ENCODE results near the gene RUNDC3A. TPM values are rescaled to one million over a fixed set of nuclear protein-coding genes. Genes with fewer than 3 reads are reported as not detected.

RUNDC3A gene
- total RNA-seq, 1 donor from 2014 or later: 2.0 TPM

DNA sequence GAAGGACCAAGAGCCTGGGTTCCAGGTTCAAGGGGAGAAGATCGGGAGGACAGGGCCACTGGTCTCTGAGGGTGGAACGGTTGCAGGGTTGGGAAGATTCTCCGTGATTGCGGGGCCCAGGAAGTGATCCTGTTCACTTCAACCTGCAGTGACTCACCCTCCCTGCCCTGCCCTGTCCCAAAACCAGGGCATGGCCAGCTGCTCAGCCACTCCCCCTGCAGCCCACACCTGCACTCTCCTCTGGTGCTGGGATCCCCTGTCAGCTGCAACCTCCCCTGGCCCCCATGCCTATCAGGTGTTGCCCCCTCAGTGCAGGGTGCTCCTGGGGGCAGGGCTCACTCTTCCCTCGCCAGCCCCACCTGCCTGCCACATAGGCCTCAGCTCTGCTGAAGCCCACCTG, 1.1 kb downstream of the RUNDC3A start:
- Mint-ChIP-seq H3K27ac (ENCODE audit: unreplicated experiment) (no peak overlapping the region), H3K4me1 (ENCODE audit: low read depth, unreplicated experiment) (peaks cover 4% of the 10 kb centered on the region), H3K27me3 (ENCODE audit: low read depth, unreplicated experiment) (peaks cover 30% of the 10 kb centered on the region), H3K9me3 (ENCODE audit: unreplicated experiment) (no peaks in the 10 kb centered on the region), H3K36me3 (ENCODE audit: low read depth, unreplicated experiment) (peaks cover 2% of the 10 kb centered on the region), H3K4me3 (ENCODE audit: unreplicated experiment) (peak overlapping the region; percentile 75)
- Histone ChIP-seq H3K27me3 (ENCODE audit: insufficient read depth, low read length) (peaks cover 24% of the 10 kb centered on the region), H3K4me3 (ENCODE audit: insufficient read depth, low read depth, low read length) (no peak overlapping the region), H3K36me3 (ENCODE audit: insufficient read depth, low read length) (no peaks in the 10 kb centered on the region), H4K20me1 (ENCODE audit: insufficient read depth, low read length) (no peaks in the 10 kb centered on the region), H3K4me2 (ENCODE audit: low read length) (no peak overlapping the region), H2AFZ (ENCODE audit: low read depth, low read length) (no peak overlapping the region), H3K9ac (ENCODE audit: low read length) (no peak overlapping the region), H3K27ac (ENCODE audit: low read depth, low read length) (no peak overlapping the region), H3K4me1 (ENCODE audit: insufficient read depth, low read length) (peaks cover 3% of the 10 kb centered on the region), H3K9me3 (ENCODE audit: insufficient read depth, low read depth, low read length) (no peaks in the 10 kb centered on the region), H3K79me2 (ENCODE audit: insufficient read depth, low read length) (no peaks in the 10 kb centered on the region)
- TF ChIP-seq, protein P1, sequence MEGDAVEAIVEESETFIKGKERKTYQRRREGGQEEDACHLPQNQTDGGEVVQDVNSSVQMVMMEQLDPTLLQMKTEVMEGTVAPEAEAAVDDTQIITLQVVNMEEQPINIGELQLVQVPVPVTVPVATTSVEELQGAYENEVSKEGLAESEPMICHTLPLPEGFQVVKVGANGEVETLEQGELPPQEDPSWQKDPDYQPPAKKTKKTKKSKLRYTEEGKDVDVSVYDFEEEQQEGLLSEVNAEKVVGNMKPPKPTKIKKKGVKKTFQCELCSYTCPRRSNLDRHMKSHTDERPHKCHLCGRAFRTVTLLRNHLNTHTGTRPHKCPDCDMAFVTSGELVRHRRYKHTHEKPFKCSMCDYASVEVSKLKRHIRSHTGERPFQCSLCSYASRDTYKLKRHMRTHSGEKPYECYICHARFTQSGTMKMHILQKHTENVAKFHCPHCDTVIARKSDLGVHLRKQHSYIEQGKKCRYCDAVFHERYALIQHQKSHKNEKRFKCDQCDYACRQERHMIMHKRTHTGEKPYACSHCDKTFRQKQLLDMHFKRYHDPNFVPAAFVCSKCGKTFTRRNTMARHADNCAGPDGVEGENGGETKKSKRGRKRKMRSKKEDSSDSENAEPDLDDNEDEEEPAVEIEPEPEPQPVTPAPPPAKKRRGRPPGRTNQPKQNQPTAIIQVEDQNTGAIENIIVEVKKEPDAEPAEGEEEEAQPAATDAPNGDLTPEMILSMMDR (IDR thresholded peaks at IDR 0.05; ENCODE audit: insufficient read depth, low read depth, low read length): no peak
- TF ChIP-seq EZH2 (IDR thresholded peaks at IDR 0.05; ENCODE audit: insufficient read depth, low read length): no peak
- no peak for FAIRE-seq
- no peak for DNase-seq (ENCODE audit: low read depth)

DNA sequence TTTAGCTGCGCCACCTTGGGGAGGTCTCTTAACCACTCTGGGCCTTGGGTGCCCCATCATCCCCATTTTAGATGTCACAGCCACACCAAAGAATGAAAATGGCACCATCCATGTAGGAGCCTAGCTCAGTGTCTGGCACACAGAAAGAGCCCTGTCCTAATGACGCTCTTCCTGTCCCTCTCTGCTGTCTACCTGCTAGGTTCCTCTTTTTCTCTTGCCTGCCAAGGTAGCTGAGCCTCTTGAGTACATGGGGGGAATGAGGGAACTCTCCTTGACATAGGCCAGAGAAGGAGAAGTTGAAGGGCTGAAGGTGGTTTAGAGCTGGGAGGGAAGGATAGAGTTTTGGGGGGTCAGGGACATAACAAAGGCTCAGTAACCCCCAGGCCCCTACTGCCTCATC, 1.8 kb downstream of the RUNDC3A start:
- Histone ChIP-seq H3K4me2 (ENCODE audit: low read length) (no peak overlapping the region), H3K36me3 (ENCODE audit: insufficient read depth, low read length) (no peaks in the 10 kb centered on the region), H3K27me3 (ENCODE audit: insufficient read depth, low read length) (peaks cover 24% of the 10 kb centered on the region), H3K4me3 (ENCODE audit: insufficient read depth, low read depth, low read length) (no peak overlapping the region), H3K4me1 (ENCODE audit: insufficient read depth, low read length) (peaks cover 3% of the 10 kb centered on the region), H2AFZ (ENCODE audit: low read depth, low read length) (no peak overlapping the region), H3K9ac (ENCODE audit: low read length) (no peak overlapping the region), H3K9me3 (ENCODE audit: insufficient read depth, low read depth, low read length) (no peaks in the 10 kb centered on the region), H3K79me2 (ENCODE audit: insufficient read depth, low read length) (no peaks in the 10 kb centered on the region), H4K20me1 (ENCODE audit: insufficient read depth, low read length) (no peaks in the 10 kb centered on the region), H3K27ac (ENCODE audit: low read depth, low read length) (no peak overlapping the region)
- Mint-ChIP-seq H3K4me3 (ENCODE audit: unreplicated experiment) (peak overlapping the region; percentile 62), H3K36me3 (ENCODE audit: low read depth, unreplicated experiment) (peaks cover 2% of the 10 kb centered on the region), H3K9me3 (ENCODE audit: unreplicated experiment) (no peaks in the 10 kb centered on the region), H3K27me3 (ENCODE audit: low read depth, unreplicated experiment) (peaks cover 30% of the 10 kb centered on the region), H3K4me1 (ENCODE audit: low read depth, unreplicated experiment) (peaks cover 4% of the 10 kb centered on the region), H3K27ac (ENCODE audit: unreplicated experiment) (no peak overlapping the region)
- no peak for DNase-seq (ENCODE audit: low read depth)
- FAIRE-seq: no peak
- TF ChIP-seq, protein P1 (IDR thresholded peaks at IDR 0.05; ENCODE audit: insufficient read depth, low read depth, low read length): no peak
- no peak for TF ChIP-seq EZH2 (IDR thresholded peaks at IDR 0.05; ENCODE audit: insufficient read depth, low read length)

DNA sequence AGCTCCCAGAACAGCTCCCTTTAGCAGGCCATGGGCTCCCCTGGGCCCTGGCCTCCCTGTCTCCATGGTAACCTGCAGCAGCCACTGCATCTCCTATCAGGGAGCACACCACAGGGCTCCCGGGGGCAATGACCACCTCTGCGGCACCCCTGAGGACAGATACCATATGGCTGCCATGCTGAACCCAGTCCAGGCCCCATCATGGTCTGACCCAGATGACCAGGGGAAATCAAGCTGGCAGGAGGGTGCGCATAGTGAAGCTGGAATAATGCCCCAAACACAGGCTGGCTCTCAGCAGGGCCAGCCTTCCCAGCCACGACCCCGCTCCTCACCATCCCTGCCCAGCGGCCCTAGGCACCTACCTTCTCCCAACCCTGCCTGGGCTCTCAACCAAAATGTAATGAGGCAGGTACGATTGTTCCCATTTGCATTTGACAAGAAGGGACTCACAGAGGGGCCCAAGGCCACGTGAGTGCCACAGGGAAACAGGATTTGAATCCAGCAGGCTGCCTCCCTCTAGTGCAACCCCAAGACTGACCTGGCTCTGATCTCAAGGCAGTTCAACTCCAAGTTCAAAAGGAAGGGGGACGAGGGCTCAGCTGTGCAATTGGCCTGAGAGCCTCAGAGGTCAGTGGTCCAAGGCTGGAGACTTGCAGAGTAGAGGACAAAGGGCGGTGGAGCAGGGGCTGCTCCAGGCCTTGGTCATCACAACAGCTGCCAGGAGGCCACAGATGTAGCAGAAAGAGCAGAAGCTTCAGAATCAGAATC, 2.4 kb downstream of the RUNDC3A start:
- H3K27me3 ChIP-seq (ENCODE audit: insufficient read depth, low read length): peaks cover 26% of the 10 kb centered on the region

More for the DNA sequence above, 2.4 kb downstream of the RUNDC3A start:
- H3K9ac ChIP-seq (ENCODE audit: low read length): no peak overlapping the region
- H3K79me2 ChIP-seq (ENCODE audit: insufficient read depth, low read length): no peaks in the 10 kb centered on the region
- H3K9me3 ChIP-seq (ENCODE audit: insufficient read depth, low read depth, low read length): no peaks in the 10 kb centered on the region
- H3K4me3 ChIP-seq (ENCODE audit: insufficient read depth, low read depth, low read length): no peak overlapping the region
- DNase-seq (ENCODE audit: low read depth) (no peak), FAIRE-seq (no peak)
- H3K4me2 ChIP-seq (ENCODE audit: low read length): no peak overlapping the region
- H3K36me3 Mint-ChIP-seq (ENCODE audit: low read depth, unreplicated experiment): peaks cover 2% of the 10 kb centered on the region
- H3K27ac Mint-ChIP-seq (ENCODE audit: unreplicated experiment): peak overlapping the region; percentile 27
- H3K4me1 Mint-ChIP-seq (ENCODE audit: low read depth, unreplicated experiment): peaks cover 4% of the 10 kb centered on the region
- H3K36me3 ChIP-seq (ENCODE audit: insufficient read depth, low read length): no peaks in the 10 kb centered on the region
- peaks cover 34% of the 10 kb centered on the region for H3K27me3 Mint-ChIP-seq (ENCODE audit: low read depth, unreplicated experiment)
- no peak overlapping the region for H2AFZ ChIP-seq (ENCODE audit: low read depth, low read length)
- H3K4me1 ChIP-seq (ENCODE audit: insufficient read depth, low read length): peaks cover 3% of the 10 kb centered on the region
- peak overlapping the region; percentile 34 for H3K4me3 Mint-ChIP-seq (ENCODE audit: unreplicated experiment)
- no peaks in the 10 kb centered on the region for H3K9me3 Mint-ChIP-seq (ENCODE audit: unreplicated experiment)
- TF ChIP-seq, protein P1 (IDR thresholded peaks at IDR 0.05; ENCODE audit: insufficient read depth, low read depth, low read length): no peak
- no peak for TF ChIP-seq EZH2 (IDR thresholded peaks at IDR 0.05; ENCODE audit: insufficient read depth, low read length)
- peaks cover 3% of the 10 kb centered on the region for H4K20me1 ChIP-seq (ENCODE audit: insufficient read depth, low read length)
- H3K27ac ChIP-seq (ENCODE audit: low read depth, low read length): no peak overlapping the region

All from astrocyte (in vitro differentiated cells and primary cell).